PC-9 (cell line): ENCODE measurements around the gene MYO1E.

Source experiments
- CTCF ChIP-seq: fragments of 200-600 bp; sonication (generic); conservative IDR thresholded peaks from 2 replicates; pipeline ENCODE4 v1.6.1; 2017; ENCODE audit warnings: mixed run types, antibody characterized with exemption, mild to moderate bottlenecking, moderate library complexity
- EZH2 ChIP-seq: fragments of 200-600 bp; sonication (generic); IDR thresholded peaks from 2 replicates; pipeline ENCODE4 v1.8.0; 2017; ENCODE audit warnings: antibody characterized with exemption, low read depth

DNA sequence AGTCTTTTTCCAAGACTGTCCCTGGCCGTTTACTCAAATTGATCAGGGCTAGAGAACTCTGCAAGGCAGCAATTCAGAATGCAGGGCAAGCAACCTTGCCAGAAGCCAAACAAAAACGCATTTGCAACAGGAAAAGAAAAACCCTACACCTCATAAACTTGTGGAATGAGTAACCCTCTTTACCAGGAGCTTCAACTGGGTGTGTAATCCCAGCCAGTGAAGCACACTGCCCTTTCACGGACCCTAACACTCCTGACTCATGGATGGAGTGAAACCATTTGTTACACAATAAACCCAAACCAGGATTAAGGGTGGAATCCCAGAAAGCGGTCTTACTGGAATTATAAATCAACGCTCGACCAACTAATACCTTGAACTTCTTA lies 180.8 kb downstream of the MYO1E start:
- TF ChIP-seq CTCF (no peak), EZH2 (no peak)
